Measurements from ENCODE around the gene FKBP4. TPM values are rescaled to one million over a fixed set of nuclear protein-coding genes. Genes with fewer than 3 reads are reported as not detected.

Gene FKBP4
- polyA plus RNA-seq, 6 donors from 2014 or later = 29.4 to 40.7 (median 37.4) TPM

Other genes starting within 250 kb of the FKBP4 start
- gene ITFG2, start 17.7 kb downstream of the FKBP4 start, polyA plus RNA-seq (ENCODE audit: low read depth in 6 of 6) = 100 to 1,000 TPM in 2 of 6 donors, 10 to 100 TPM in 4; 66.7 to 108 (median 74.7) TPM
- gene NRIP2, start 40.1 kb downstream of the FKBP4 start, polyA plus RNA-seq (ENCODE audit: low read depth in 6 of 6) = 1 to 10 TPM in 4 of 6 donors, under 1 TPM in 2; 0.47 to 1.9 (median 1.1) TPM
- gene TEX52, start 62.1 kb downstream of the FKBP4 start, polyA plus RNA-seq (ENCODE audit: low read depth in 6 of 6) = not detected
- under 1 TPM in 1 of 6 donors, not detected in 5; 0.08 TPM for gene FOXM1, start 82.2 kb downstream of the FKBP4 start, polyA plus RNA-seq (ENCODE audit: low read depth in 6 of 6)
- gene RHNO1, start 82.3 kb downstream of the FKBP4 start, polyA plus RNA-seq (ENCODE audit: low read depth in 6 of 6) = 10 to 100 TPM; 40.0 to 92.1 (median 50.8) TPM
- gene TULP3, start 95.9 kb downstream of the FKBP4 start, polyA plus RNA-seq (ENCODE audit: low read depth in 6 of 6) = 10 to 100 TPM in 1 of 6 donors, 1 to 10 TPM in 4, under 1 TPM in 1; 0.83 to 11.2 (median 9.0) TPM
- gene TEAD4, start 164.4 kb downstream of the FKBP4 start, polyA plus RNA-seq (ENCODE audit: low read depth in 6 of 6) = not detected